H9 (cell line): ENCODE data around the gene PTPRR. TPM values are rescaled to one million over a fixed set of nuclear protein-coding genes. Genes with fewer than 3 reads are reported as not detected.

Experiments
- DNase-seq: peaks from one replicate; pipeline ENCODE4 v3.0.0-alpha.2; 2017
- H2AFZ ChIP-seq: one replicate; pipeline ENCODE4 v1.6.1; 2013; ENCODE audit warnings: mild to moderate bottlenecking, low read length, control low read depth, moderate library complexity
- H2AK5ac ChIP-seq: 2 replicates; pipeline ENCODE4 v1.6.1; 2013; ENCODE audit warnings: low read length, control low read depth, mixed read lengths; ENCODE audit not compliant: insufficient read length
- H2BK120ac ChIP-seq: one replicate; pipeline ENCODE4 v1.6.1; 2013; ENCODE audit warnings: low read depth, mild to moderate bottlenecking, low read length, control low read depth, inconsistent platforms; ENCODE audit not compliant: poor library complexity, severe bottlenecking
- H2BK12ac ChIP-seq: 2 replicates; pipeline ENCODE4 v1.6.1; 2013; ENCODE audit warnings: low read length, control low read depth, mixed read lengths, low read depth; ENCODE audit not compliant: insufficient read length
- H2BK15ac ChIP-seq: 2 replicates; pipeline ENCODE4 v1.6.1; 2013; ENCODE audit warnings: low read depth, low read length, control low read depth
- H2BK20ac ChIP-seq: one replicate; pipeline ENCODE4 v1.6.1; 2013; ENCODE audit warnings: low read depth, mild to moderate bottlenecking, low read length, control low read depth, inconsistent platforms; ENCODE audit not compliant: poor library complexity, severe bottlenecking
- H2BK5ac ChIP-seq: 2 replicates; pipeline ENCODE4 v1.6.1; 2013; ENCODE audit warnings: low read length, control low read depth, mixed read lengths; ENCODE audit not compliant: insufficient read length
- H3K14ac ChIP-seq: 2 replicates; pipeline ENCODE4 v1.6.1; 2013; ENCODE audit warnings: low read length, control low read depth; ENCODE audit not compliant: insufficient read depth
- H3K18ac ChIP-seq: 2 replicates; pipeline ENCODE4 v1.6.1; 2013; ENCODE audit warnings: low read depth, mild to moderate bottlenecking, mixed read lengths, low read length, control low read depth; ENCODE audit not compliant: insufficient read length
- H3K23ac ChIP-seq: 2 replicates; pipeline ENCODE4 v1.6.1; 2013; ENCODE audit warnings: low read length, control low read depth, mixed read lengths, low read depth; ENCODE audit not compliant: insufficient read length
- H3K23me2 ChIP-seq: 2 replicates; pipeline ENCODE4 v1.6.1; 2013; ENCODE audit warnings: low read depth, mild to moderate bottlenecking, mixed read lengths, low read length, control low read depth; ENCODE audit not compliant: insufficient read length, poor library complexity, severe bottlenecking
- H3K27ac ChIP-seq: 2 replicates; pipeline ENCODE4 v1.5.1; 2013; ENCODE audit warnings: low read length, control low read depth, mixed read lengths, low read depth; ENCODE audit not compliant: insufficient read length
- H3K27me3 ChIP-seq: 2 replicates; pipeline ENCODE4 v1.6.1; 2013; ENCODE audit warnings: low read length, control low read depth, inconsistent platforms; ENCODE audit not compliant: insufficient read depth
- H3K4ac ChIP-seq: 2 replicates; pipeline ENCODE4 v1.6.1; 2013; ENCODE audit warnings: low read depth, mild to moderate bottlenecking, control low read depth, inconsistent platforms, low read length, moderate library complexity
- H3K4me1 ChIP-seq: 2 replicates; pipeline ENCODE4 v1.6.1; 2013; ENCODE audit warnings: low read length, control low read depth, inconsistent platforms; ENCODE audit not compliant: insufficient read depth
- H3K4me2 ChIP-seq: 2 replicates; pipeline ENCODE4 v1.6.1; 2013; ENCODE audit warnings: low read length, control low read depth, mixed read lengths; ENCODE audit not compliant: insufficient read length, insufficient read depth
- H3K56ac ChIP-seq: 2 replicates; pipeline ENCODE4 v1.6.1; 2013; ENCODE audit warnings: low read depth, mild to moderate bottlenecking, mixed read lengths, low read length, control low read depth; ENCODE audit not compliant: insufficient read length
- H3K79me1 ChIP-seq: 2 replicates; pipeline ENCODE4 v1.6.1; 2013; ENCODE audit warnings: low read depth, mild to moderate bottlenecking, moderate library complexity, low read length, control low read depth, inconsistent platforms; ENCODE audit not compliant: insufficient read depth, poor library complexity, severe bottlenecking
- H3K79me2 ChIP-seq: 2 replicates; pipeline ENCODE4 v1.6.1; 2013; ENCODE audit warnings: low read length, control low read depth, inconsistent platforms; ENCODE audit not compliant: insufficient read depth
- H3K9ac ChIP-seq: 2 replicates; pipeline ENCODE4 v1.6.1; 2013; ENCODE audit warnings: low read length, control low read depth, mixed read lengths; ENCODE audit not compliant: insufficient read length; ENCODE audit errors: extremely low read depth
- H3K9me3 ChIP-seq: one replicate; pipeline ENCODE4 v1.6.1; 2013; ENCODE audit warnings: low read depth, low read length, inconsistent platforms; ENCODE audit not compliant: control insufficient read depth
- H3T11ph ChIP-seq: one replicate; pipeline ENCODE4 v1.6.1; 2013; ENCODE audit warnings: mild to moderate bottlenecking, low read length, control low read depth, inconsistent platforms
- H4K20me1 ChIP-seq: one replicate; pipeline ENCODE4 v1.6.1; 2013; ENCODE audit not compliant: control insufficient read depth, insufficient read length, insufficient read depth
- H4K5ac ChIP-seq: 2 replicates; pipeline ENCODE4 v1.6.1; 2013; ENCODE audit warnings: low read depth, mild to moderate bottlenecking, mixed read lengths, low read length, control low read depth; ENCODE audit not compliant: insufficient read length
- H4K8ac ChIP-seq: replicated peaks from 2 replicates; pipeline ENCODE4 v1.6.1; 2013; ENCODE audit warnings: low read length, control low read depth, mixed read lengths, low read depth; ENCODE audit not compliant: insufficient read length
- H4K91ac ChIP-seq: 2 replicates; pipeline ENCODE4 v1.6.1; 2013; ENCODE audit warnings: low read depth, mild to moderate bottlenecking, moderate library complexity, mixed read lengths, low read length, control low read depth; ENCODE audit not compliant: insufficient read length
- H3K27ac Mint-ChIP-seq, 3 experiments: 2 replicates in 2 of 3; 3 replicates in 1 of 3; pipeline ENCODE4 v1.8.0; 2020 to 2021; ENCODE audit warnings: mixed read lengths in 3 of 3, mild to moderate bottlenecking in 1 of 3, moderate library complexity in 1 of 3
- H3K27me3 Mint-ChIP-seq: 2 replicates; pipeline ENCODE4 v1.8.0; 2021; ENCODE audit warnings: low read depth, mild to moderate bottlenecking, moderate library complexity, mixed read lengths
- H3K36me3 Mint-ChIP-seq, 3 experiments: 2 replicates in 2 of 3; 3 replicates in 1 of 3; pipeline ENCODE4 v1.8.0; 2020 to 2021; ENCODE audit warnings: low read depth in 3 of 3, mixed read lengths in 3 of 3; ENCODE audit not compliant: insufficient read depth in 1 of 3
- H3K4me1 Mint-ChIP-seq, 2 experiments: 2 replicates each; pipeline ENCODE4 v1.8.0; 2020; ENCODE audit warnings: mixed read lengths in 2 of 2
- H3K4me3 Mint-ChIP-seq, 2 experiments: 2 replicates in 1 of 2; 3 replicates in 1 of 2; pipeline ENCODE4 v1.8.0; 2020 to 2021; ENCODE audit warnings: mild to moderate bottlenecking in 2 of 2, mixed read lengths in 2 of 2, moderate library complexity in 1 of 2
- H3K9me3 Mint-ChIP-seq, 2 experiments: 2 replicates in 1 of 2; 3 replicates in 1 of 2; pipeline ENCODE4 v1.8.0; 2020; ENCODE audit warnings: mild to moderate bottlenecking in 2 of 2, mixed read lengths in 2 of 2, moderate library complexity in 1 of 2
- CTCF ChIP-seq: fragments of 200-600 bp; sonication (generic); conservative IDR thresholded peaks from 3 replicates; pipeline ENCODE4 v1.8.0; 2021; ENCODE audit warnings: antibody characterized with exemption, mild to moderate bottlenecking
- WGBS: extraction: QIAGEN DNeasy Blood & Tissue Kit; methylation state at CpG from one replicate; pipeline ENCODE4 v1.1.7; 2013; ENCODE audit warnings: missing lambda C conversion rate, low lambda C conversion rate, mixed read lengths; ENCODE audit not compliant: insufficient read length; ENCODE audit errors: extremely low coverage; 5-methylcytosine and 5-hydroxymethylcytosine counted together
- total RNA-seq: library from RNA; stranded (reverse); gene quantifications from 2 replicates; pipeline ENCODE4 v1.2.1, GENCODE V29; 2021

Gene PTPRR
- total RNA-seq, 1 experiment from 2014 or later: 0.22 TPM

- Histone ChIP-seq H2BK15ac (no peak overlapping the region), H2BK120ac (no peak overlapping the region), H2AK5ac (no peak overlapping the region), H3K79me2 (no peaks in the 10 kb centered on the region), H4K5ac (no peak overlapping the region), H3K9me3 (no peaks in the 10 kb centered on the region), H3K4me1 (peaks cover 2% of the 10 kb centered on the region; the same call in 1 of the 2 replicates), H3K4ac (no peak overlapping the region), H3K23ac (no peak overlapping the region), H4K20me1 (no peaks in the 10 kb centered on the region), H3K18ac (no peak overlapping the region), H3K79me1 (no peaks in the 10 kb centered on the region), H2BK12ac (no peak overlapping the region), H3K56ac (no peak overlapping the region), H2BK5ac (no peak overlapping the region), H3K27ac (no peak overlapping the region), H3K9ac (no peak overlapping the region), H3K23me2 (no peaks in the 10 kb centered on the region), H4K91ac (no peak overlapping the region), H4K8ac (no peak overlapping the region), H3T11ph (no peak overlapping the region), H2AFZ (no peak overlapping the region), H3K14ac (no peak overlapping the region), H2BK20ac (no peak overlapping the region), H3K4me2 (no peak overlapping the region), H3K27me3 (no peaks in the 10 kb centered on the region)
- Mint-ChIP-seq H3K36me3 (no peaks in the 10 kb centered on the region), H3K4me1 (peaks cover 0 to 5% of the 10 kb centered on the region in 2 experiments; a peak in 1 of 4 replicates), H3K9me3 (no peaks in the 10 kb centered on the region; a peak in 1 of 5 replicates), H3K27me3 (no peaks in the 10 kb centered on the region), H3K4me3 (no peak overlapping the region), H3K27ac (no peak overlapping the region)
- DNase-seq: no peak
- WGBS: no CpG with 5 or more reads among the region's 3 CpGs
- no peak for TF ChIP-seq CTCF
These were observed 225.0 kb downstream of the PTPRR start for GRCh38 chr12:70695361-70696023.
